ENCODE results near the gene KCTD8.

DNA sequence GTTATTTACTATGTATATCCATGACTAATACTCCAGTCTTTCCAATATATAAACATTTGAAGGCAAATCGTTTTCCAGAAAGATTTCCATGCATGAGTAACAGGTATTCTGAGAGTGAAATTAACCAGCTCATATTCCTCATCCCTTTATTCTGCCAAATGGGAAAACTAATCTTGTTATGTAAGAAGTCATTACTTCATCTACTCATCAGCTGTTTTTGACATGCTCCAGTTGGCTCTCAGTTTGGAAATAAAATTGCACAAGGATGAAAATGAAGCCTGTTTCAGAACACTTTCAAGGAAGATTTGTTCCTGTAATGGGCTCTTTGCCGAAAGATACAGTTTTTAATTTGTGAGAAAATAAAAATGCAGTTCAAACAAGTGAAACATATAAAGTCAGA, 121.9 kb downstream of the KCTD8 start:
- TF ChIP-seq POLR2A (IDR thresholded peaks at IDR 0.05) = no peak
- TF ChIP-seq, protein P1, sequence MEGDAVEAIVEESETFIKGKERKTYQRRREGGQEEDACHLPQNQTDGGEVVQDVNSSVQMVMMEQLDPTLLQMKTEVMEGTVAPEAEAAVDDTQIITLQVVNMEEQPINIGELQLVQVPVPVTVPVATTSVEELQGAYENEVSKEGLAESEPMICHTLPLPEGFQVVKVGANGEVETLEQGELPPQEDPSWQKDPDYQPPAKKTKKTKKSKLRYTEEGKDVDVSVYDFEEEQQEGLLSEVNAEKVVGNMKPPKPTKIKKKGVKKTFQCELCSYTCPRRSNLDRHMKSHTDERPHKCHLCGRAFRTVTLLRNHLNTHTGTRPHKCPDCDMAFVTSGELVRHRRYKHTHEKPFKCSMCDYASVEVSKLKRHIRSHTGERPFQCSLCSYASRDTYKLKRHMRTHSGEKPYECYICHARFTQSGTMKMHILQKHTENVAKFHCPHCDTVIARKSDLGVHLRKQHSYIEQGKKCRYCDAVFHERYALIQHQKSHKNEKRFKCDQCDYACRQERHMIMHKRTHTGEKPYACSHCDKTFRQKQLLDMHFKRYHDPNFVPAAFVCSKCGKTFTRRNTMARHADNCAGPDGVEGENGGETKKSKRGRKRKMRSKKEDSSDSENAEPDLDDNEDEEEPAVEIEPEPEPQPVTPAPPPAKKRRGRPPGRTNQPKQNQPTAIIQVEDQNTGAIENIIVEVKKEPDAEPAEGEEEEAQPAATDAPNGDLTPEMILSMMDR (IDR thresholded peaks at IDR 0.05) = no peak

All from adrenal gland (tissue), 5 donors.